ENCODE measurements around the gene FRK. TPM values are rescaled to one million over a fixed set of nuclear protein-coding genes. Genes with fewer than 3 reads are reported as not detected.

FRK gene
- total and polyA plus RNA-seq, 7 donors: 0.16 to 6.5 (median 0.71) TPM

GRCh38 chr6:116008470-116009243, 52.0 kb downstream of the FRK start:
- peak overlapping the region in 2 of 4 donors; percentile 38 to 44 for H3K27ac ChIP-seq
- H3K4me1 ChIP-seq: peaks cover 0 to 15% (median 6%) of the 10 kb centered on the region in 4 donors
- no peak overlapping the region for H3K4me3 ChIP-seq
- WGBS, 2 donors: 61 to 67% methylated on average over 6 of the region's 6 CpGs
- intact Hi-C loops (cut with DNase I): no loop called here
- no peaks in the 10 kb centered on the region for H3K9me3 ChIP-seq
- no peaks in the 10 kb centered on the region for H3K27me3 ChIP-seq
- no peaks in the 10 kb centered on the region for H3K36me3 ChIP-seq
- TF ChIP-seq POLR2A (IDR thresholded peaks at IDR 0.05): no peak
- TF ChIP-seq, protein P1, sequence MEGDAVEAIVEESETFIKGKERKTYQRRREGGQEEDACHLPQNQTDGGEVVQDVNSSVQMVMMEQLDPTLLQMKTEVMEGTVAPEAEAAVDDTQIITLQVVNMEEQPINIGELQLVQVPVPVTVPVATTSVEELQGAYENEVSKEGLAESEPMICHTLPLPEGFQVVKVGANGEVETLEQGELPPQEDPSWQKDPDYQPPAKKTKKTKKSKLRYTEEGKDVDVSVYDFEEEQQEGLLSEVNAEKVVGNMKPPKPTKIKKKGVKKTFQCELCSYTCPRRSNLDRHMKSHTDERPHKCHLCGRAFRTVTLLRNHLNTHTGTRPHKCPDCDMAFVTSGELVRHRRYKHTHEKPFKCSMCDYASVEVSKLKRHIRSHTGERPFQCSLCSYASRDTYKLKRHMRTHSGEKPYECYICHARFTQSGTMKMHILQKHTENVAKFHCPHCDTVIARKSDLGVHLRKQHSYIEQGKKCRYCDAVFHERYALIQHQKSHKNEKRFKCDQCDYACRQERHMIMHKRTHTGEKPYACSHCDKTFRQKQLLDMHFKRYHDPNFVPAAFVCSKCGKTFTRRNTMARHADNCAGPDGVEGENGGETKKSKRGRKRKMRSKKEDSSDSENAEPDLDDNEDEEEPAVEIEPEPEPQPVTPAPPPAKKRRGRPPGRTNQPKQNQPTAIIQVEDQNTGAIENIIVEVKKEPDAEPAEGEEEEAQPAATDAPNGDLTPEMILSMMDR (IDR thresholded peaks at IDR 0.05): no peak
- no peak for TF ChIP-seq POLR2AphosphoS5 (IDR thresholded peaks at IDR 0.05)
- TF ChIP-seq EP300 (IDR thresholded peaks at IDR 0.05): no peak
- no peak for DNase-seq

- intact Hi-C loops (cut with DNase I): no loop called here
- no peaks in the 10 kb centered on the region for H3K36me3 ChIP-seq
- no peak for DNase-seq
- H3K9me3 ChIP-seq: no peaks in the 10 kb centered on the region
- peaks cover 0 to 12% (median 6%) of the 10 kb centered on the region in 4 donors for H3K4me1 ChIP-seq
- no peak overlapping the region for H3K27ac ChIP-seq
- no peaks in the 10 kb centered on the region for H3K27me3 ChIP-seq
- TF ChIP-seq POLR2A (IDR thresholded peaks at IDR 0.05) (no peak), EP300 (IDR thresholded peaks at IDR 0.05) (no peak), POLR2AphosphoS5 (IDR thresholded peaks at IDR 0.05) (no peak)
- TF ChIP-seq, protein P1 (IDR thresholded peaks at IDR 0.05): no peak
- WGBS, 2 donors: 91 to 93% methylated on average over 4 of the region's 4 CpGs
- H3K4me3 ChIP-seq: no peak overlapping the region
Observed at GRCh38 chr6:116004841-116005815, 55.6 kb downstream of the FRK start.

DNA sequence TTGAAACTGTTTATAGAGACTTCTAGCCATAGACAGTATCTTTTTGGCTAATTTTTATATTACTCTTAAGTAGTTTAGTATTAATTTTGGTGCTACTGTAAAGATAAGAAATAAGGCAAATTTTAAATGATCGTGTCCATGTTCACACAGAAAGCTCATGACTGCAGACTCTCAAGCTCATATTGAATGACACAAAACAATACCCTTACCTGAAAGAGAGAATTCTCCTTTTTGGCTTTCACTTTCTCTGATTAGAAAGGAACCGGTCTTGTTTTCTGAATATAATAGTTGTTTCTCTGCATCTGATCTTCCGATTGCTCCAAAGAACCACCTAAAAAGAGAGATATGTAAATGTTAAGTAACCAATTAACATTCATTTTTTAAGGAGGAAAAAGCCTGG, 57.0 kb downstream of the FRK start:
- intact Hi-C loops (cut with DNase I): no loop called here
- Histone ChIP-seq H3K9me3 (no peaks in the 10 kb centered on the region), H3K4me1 (peaks cover 0 to 6% (median 5%) of the 10 kb centered on the region in 4 donors), H3K36me3 (no peaks in the 10 kb centered on the region), H3K27ac (no peak overlapping the region), H3K27me3 (no peaks in the 10 kb centered on the region), H3K4me3 (no peak overlapping the region)
- TF ChIP-seq POLR2AphosphoS5 (IDR thresholded peaks at IDR 0.05): no peak
- no peak for DNase-seq
- WGBS, 2 donors: 77 to 93% methylated on average over 3 of the region's 3 CpGs

GRCh38 chr6:116002756-116003155, 57.9 kb downstream of the FRK start:
- intact Hi-C loops (cut with DNase I): no loop called here
- 91 to 97% methylated on average over 5 of the region's 5 CpGs for WGBS, 2 donors

More at GRCh38 chr6:116002756-116003155, 57.9 kb downstream of the FRK start:
- Histone ChIP-seq H3K4me3 (no peak overlapping the region), H3K27me3 (no peaks in the 10 kb centered on the region), H3K4me1 (no peaks in the 10 kb centered on the region), H3K27ac (no peak overlapping the region), H3K9me3 (no peaks in the 10 kb centered on the region), H3K36me3 (no peaks in the 10 kb centered on the region)
- TF ChIP-seq POLR2A (IDR thresholded peaks at IDR 0.05) (no peak), POLR2AphosphoS5 (IDR thresholded peaks at IDR 0.05) (no peak), EP300 (IDR thresholded peaks at IDR 0.05) (no peak)
- TF ChIP-seq, protein P1 (IDR thresholded peaks at IDR 0.05): no peak
- no peak for DNase-seq

Data from sigmoid colon (tissue), 7 donors.